Measurements from ENCODE around the gene SDR42E2.
"Not testable (repeated sequence)": the region's sequence is repeated elsewhere in the genome, so short reads cannot be mapped to it uniquely, and the experiment has no call there.

Gene SDR42E2

DNA sequence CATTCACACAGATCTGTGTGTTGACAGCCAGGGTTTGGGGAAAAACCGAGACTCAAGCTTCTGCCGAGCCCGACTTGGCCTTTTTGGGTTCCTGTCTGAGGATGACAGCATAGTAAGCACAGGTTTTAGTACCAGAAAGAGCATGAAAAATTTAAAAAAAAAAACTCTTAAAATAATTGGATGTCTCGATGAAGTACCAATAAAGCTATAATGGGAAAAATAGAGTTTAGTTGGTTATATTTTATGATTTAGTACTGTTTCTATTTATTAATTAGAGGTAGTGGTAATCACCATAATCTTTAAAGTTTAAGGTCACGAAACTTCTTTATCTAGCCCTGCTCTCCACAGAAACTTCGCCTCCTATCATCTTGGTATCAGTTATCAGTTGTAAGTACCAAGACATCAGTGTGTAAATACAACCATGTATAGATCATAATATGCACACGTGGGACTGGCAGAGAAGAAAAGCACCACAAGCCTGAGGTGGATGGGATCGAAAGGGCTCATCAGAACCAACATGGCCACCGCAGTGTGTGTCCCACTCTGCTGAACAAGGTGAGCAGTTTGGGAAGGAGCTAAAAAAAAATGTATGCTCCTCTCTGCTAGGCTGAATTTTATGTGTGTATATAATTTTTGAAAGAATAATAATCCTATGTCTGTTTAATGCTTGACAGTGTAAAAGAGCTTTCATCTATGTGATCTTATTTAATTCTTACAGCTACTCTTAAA lies 29.4 kb downstream of the SDR42E2 start:
- no peak for DNase-seq (ENCODE audit: low read depth)

DNA sequence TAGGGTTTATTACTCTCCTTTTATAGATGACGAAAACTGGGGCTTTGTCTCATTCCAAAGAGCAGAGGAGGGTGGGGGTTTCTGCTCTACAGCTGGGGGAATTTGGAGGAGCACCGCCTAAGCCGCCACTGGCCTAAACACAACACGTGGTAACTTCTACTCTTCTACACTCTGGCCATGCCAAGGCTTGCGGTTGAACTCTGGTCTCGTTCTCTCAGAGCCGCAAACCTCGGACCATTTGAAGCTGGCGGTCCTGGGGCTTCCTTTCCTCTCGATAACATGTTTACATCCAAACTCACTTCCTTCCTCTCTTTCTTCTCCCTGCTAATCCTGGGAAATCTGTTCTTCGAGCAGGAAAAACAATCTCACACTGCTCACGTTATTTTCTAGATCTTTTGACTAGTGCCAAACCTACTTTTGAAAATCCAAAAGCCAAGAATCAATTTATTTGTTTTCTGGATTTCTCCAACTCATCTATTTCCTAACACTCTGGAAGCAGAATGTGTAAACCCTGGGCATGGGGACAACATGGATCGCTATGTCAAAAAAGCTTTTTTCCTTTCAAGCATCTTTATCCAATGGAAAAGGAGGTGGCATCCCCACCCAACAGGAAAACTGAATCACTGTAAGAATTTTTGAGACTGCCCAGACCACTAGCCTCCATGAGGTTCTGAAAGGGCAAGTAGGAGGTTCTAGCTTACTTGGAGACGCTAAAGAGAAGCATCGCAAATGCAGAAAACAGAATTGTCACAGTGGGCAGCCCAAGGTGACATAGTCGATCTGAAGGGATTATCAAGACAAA lies 30.2 kb downstream of the SDR42E2 start:
- peak; percentile 78 for DNase-seq (ENCODE audit: low read depth)

DNA sequence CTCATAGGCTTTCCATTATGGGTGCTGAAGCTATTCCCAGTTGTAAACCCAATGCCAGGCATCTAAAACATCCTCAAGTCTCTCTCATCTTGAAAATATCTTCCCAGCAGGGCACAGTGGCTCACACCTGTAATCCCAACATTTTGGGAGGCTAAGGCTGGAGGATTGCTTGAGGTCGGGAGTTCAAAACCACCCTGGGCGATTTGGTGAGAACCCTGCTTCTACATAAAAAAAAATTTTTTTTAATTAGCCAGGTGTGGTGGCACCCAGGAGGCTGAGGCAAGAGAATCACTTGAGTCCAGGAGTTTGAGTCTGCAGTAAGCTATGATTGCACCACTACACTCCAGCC lies 30.7 kb downstream of the SDR42E2 start:
- DNase-seq (ENCODE audit: low read depth) = no peak

DNA sequence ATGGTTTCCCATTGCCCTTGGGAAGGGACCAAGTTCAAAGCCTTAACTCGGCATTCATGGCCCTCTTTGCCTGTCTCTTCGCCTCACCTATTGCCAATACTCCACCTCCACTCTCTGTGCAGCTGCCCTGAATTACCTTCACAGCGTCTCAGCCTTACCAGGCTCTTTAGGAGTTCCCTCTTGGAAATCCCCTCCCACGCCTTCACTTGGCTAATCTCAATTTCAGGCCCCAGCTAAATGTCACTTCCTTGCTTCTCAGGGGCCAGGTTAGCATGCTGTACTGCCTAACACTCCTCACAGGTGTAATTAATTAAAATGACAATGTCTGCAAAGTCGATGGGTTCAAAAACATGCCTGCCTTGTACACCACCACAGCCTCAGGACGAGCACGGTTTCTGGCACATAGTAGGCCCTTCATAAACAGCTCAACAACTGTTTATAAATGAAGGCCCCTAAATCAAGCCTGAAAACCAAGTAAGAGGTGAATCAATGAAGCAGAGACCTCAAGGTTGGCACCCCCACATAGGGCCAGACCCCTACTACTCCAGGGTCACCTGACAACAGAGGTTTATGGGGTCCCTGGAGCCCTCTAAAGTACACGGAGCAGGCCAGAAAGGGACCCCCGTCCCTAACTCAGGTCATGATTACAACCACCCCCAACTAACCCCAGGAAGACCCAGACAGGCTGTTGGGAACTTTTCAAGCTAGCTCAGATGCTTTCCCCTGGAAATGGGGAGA lies 32.6 kb downstream of the SDR42E2 start:
- no peak for DNase-seq (ENCODE audit: low read depth)

DNA sequence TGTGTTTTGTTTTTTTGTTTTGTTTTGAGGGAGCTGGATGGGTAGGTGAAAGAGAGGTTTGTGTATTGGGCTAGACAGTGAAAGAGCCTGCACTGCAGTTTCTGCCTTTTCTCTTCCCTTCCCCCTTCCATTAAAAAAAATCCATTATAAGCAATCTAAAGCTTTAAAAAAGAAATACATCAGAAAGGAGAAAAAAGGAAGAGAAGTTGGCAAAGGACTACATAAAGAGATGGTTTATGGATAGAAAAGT lies 33.1 kb downstream of the SDR42E2 start:
- DNase-seq (ENCODE audit: low read depth) = no peak

DNA sequence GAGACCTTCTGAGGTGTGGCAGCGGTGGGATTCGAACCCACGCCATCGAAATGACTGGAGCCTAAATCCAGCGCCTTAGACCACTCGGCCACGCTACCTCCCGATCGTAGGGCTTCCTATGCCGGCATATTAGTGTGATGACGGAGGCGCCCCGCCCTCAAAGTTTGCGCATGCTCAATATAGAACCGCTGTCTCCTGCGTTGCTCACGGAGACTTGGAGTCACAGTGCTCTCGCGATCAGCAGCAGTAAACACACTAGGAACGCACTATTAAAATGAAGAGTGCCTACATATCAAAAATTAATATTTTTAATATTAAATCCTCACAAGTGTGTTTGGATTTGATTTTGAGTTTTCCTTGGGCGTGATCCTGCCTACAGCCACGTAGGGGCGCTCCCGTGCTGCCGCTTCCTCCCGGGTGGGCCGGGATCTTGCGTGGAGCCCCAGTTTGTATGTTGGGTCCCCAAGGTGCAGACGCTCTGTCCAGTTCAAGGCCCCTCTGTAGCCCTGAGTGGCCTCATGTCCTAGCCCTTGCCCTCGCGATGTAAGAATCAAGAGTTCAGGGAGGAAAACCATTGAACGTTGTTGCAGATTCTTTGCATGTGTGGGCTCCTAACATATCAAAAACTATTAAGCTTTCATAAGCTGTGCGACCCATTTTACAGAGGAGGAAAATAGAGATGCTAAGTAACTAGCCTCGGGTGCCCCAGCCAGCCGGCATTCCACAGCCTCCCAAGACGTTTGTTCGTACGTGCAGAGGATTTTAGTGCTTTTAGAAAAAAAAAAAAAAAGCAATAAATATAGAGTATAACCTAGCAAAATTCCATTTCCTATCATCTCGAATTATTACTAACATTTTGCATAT lies 33.6 kb downstream of the SDR42E2 start:
- DNase-seq (ENCODE audit: low read depth) = peak; percentile 47

DNA sequence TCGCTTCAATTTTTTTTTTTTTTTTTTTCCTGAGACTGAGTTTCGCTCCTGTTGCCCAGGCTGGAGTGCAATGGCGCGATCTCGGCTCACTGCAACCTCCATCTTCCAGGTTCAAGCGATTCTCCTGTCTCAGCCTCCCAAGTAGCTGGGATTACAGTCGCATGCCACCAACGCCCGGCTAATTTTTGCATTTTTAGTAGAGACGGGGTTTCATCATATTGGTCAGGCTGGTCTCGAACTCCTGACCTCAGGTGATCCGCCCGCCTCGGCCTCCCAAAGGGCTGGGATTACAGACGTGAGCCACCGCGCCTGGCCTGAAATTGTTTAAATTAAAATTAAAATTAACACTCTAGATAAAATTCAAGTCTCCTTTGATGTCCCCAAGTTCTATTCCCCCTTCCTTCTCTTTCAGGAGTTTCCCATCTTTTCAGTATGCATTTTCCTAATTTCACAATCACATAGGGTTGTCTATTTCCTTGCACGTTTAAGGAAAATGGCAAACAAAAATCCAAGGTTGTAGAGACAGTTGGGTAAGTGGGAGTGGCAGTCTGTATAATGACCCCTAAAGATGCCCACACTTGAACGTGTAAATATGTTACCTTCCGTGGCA lies 34.4 kb downstream of the SDR42E2 start:
- not testable (repeated sequence) for DNase-seq (ENCODE audit: low read depth)

DNA sequence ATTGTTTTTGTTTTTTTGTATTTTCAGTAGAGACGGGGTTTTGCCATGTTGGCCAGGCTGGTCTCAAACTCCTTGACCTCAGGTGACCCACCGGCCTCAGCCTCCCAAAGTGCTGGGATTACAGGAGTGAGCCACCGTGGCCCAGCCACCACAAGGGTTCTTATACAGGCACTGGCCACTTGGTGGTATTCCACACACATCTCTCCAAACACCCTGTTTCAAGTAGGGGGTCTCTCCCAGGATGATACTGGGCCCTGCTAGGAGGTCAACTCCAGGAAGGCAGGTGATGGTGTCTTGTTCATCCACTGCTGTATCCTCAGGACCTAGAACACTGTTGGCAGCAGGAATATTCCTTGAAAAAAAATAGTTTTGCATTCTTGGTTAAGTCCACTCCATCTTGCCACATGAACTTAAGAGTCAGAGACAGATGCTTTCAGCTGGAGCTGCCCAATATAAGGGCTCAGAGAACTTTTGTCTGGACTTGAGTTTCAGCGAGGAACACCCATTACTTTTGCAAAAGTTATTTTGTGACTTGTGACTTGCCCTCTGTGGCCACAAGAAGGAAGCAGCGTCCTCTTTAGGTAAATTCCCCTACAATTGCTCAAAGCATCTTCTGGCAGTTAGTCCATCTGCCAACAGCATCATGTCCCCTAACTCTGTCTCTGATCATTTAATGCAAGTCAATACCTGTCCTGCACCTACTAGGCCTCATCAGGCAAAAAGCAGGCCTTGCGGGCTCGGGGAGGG lies 36.4 kb downstream of the SDR42E2 start:
- no peak for DNase-seq (ENCODE audit: low read depth)

DNA sequence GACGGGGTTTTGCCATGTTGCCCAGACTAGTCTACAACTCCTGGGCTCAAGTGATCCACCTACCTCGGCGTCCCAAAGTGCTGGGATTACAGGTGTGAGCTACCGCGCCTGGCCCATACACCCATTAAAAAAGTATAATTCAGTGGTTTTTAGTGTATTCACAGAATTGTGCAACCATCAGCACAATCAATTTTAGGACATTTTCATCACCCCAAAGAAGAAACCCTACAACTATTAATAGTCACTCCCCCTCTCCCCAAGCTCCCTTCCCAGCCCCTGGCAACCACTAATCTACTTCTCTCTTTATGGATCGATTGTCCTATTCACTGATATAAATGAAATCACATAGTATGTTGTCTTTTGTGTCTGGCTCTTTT lies 39.9 kb downstream of the SDR42E2 start:
- no peak for DNase-seq (ENCODE audit: low read depth)

DNA sequence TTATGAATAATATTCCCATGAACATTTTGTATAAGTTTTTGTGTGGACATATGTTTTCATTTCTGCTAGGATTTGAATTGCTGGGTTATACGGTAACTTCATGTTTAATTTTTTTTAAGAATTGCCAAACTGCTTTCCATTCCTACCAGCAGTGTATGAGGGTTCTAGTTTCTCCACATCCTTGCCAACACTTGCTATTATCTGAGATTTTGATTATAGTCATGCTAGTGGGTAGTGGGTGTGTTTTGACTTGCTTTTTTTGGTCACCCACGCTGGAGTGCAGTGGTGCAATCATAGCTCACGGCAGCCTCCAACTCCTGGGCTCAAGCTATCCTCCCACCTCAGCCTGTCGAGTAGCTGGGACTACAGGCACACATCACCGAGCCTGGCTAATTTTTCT lies 40.8 kb downstream of the SDR42E2 start:
- DNase-seq (ENCODE audit: low read depth) = no peak

DNA sequence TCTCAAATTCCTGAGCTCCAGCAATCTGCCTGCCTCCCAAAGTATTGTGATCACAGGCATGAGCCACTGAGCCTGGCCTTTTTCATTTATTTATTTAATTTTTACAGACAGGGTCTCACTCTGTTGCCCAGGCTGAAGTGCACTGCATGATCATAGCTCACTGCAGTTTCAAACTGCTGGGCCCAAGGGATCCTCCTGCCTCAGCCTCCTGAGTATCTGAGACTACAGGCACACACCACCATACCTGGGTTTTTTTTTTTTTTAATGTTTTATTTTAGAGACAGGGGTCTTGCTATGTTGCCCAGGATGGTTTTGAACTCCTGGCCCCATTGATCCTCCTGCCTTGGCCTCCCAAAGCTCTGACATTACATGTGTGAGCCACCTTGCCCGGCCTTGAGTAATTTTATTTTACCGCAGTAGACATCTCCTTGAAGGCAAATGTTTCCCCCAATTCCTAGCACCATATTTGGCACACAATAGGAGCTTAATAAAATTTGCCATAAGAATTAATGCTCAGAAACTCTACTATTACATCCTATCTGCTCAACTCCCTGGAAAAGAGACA lies 41.9 kb downstream of the SDR42E2 start:
- DNase-seq (ENCODE audit: low read depth) = no peak

DNA sequence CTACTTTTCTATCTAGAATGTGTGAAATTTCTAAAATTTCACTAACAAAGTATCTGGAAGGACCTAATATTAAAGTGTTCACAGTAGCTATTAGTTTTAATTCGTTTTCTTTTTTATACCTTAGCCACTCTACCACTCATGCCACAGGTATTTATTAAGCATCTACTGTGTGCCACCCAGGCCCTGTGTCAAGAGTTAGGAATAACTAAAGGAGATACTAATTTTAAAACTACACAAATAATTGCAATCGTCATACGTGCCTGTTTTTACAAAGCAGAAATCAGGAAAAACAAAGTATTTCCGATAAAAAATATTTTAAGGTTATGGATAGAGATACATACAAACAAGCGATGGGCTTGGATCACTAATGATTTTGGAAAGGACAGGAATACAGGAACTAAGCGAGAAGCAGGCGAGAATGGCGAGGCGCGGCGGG lies 43.3 kb downstream of the SDR42E2 start:
- DNase-seq (ENCODE audit: low read depth) = no peak

DNA sequence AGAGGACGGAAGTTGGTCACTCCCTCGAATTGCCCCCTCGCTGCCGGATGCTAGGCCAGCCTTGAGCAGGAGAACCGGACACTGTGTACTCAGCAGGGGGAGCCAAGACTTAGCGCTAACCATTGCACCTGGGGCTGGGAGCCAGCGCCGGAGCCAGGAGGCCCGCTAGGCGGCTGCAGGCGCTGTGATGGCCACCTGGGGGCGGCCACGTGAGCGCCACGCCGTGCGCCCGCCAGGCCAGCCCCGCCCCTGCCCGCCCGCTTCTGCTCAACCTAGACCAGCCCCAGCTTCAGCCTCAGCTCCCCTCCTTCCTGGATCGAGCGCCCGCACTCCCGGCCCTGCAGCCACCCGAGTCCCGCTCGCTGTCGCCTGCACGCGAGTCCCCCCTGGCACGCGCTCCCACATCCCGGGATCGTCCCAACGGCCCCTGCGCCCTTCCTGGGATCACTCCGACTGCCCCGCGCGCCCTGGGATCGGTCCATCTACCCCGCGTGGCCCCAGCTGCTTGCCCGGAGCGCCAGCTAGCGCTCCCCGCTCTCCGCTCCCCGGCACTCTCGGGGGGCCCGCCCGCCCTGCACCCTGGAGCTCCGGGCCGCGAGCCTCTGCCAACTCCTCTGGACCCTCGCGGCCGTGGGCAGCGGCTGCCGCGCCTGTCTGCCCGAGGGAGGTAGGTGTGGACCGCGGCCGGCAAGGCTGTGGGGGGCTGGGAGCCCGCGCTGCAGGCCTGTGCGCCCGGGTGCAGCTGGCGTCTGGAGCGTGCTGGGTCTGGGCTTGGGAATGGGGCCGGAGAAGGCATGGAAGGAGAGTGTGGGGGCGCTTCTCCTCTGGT lies 43.9 kb downstream of the SDR42E2 start, which contains the start of gene EEF2K:
TSS of gene EEF2K (plus strand) at position 266 of the 829 bp plus-strand sequence. CDS start 19,452 bp downstream, outside the sequence.
- DNase-seq (ENCODE audit: low read depth) = peak; percentile 78

DNA sequence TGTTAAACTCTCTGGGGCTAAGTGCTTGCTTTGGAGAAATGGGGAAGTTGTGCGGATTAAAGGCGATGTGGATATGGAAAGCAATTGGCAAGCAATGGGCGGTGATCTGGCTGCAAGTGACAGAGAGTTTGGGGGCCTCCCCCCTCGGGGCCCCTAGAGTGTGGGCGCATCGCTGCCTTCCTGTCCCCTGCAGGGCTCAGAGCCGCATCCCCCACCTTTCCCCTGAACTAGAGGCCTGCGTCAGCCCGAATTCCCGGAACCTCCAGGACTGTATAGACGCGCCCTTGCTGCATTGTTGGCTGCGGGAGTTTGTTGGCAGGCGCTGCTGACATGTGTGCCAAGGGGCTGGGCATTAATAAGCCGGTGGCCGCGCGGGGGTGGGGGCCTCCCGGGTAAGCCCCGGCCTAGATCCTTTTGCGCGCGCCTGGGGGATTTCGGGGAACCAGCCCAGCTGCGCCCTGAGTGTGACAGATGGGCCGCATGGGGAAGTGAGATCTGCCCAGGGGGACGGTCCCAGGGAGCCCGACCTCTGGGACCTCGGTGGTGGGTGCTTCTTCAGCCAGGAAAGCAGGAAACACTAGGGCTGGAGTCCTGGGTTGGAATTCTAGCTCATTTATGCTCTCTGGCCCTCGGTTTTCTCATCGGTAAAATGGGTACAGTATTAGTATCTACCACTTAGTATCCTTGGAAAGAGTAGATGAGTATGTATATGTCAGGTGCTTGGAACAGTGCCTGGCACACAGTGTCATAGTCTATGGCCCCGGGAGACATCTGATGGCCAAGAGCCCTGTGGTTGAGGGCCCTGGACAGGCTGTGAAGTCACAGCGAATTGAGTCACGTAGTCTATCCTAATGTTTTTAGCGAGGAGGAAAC lies 44.8 kb downstream of the SDR42E2 start:
- DNase-seq (ENCODE audit: low read depth) = no peak

DNA sequence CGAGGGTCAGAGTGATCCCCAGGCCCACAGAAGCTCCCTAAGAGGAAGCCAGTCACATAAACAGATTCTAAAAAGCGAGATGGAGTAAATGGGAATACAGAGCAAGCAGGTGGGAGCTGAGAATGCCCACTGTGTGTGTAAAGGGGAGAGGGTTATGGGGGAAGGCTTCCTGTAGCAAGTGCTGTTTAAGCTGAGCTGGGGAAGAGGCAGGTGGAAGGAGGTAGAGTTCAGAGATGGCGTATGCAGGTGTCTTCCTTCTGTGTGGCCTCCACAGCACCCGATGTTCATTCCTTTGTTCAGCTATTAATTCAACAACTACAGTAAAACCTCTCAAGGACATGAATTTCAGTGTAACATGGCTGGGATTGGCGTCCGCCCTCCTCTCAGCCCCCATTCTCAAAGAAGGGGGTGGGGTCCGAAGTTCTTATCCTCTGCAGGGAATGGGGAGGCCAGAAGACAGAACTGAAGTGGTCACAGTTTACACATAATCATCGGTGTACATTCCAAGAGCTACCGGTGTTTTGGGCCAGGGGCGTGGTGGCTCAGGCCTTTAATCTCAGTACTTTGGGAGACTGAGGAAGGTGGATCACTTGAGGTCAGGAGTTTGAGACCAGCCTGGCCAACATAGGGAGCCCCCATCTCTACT lies 45.5 kb downstream of the SDR42E2 start:
- DNase-seq (ENCODE audit: low read depth) = no peak

DNA sequence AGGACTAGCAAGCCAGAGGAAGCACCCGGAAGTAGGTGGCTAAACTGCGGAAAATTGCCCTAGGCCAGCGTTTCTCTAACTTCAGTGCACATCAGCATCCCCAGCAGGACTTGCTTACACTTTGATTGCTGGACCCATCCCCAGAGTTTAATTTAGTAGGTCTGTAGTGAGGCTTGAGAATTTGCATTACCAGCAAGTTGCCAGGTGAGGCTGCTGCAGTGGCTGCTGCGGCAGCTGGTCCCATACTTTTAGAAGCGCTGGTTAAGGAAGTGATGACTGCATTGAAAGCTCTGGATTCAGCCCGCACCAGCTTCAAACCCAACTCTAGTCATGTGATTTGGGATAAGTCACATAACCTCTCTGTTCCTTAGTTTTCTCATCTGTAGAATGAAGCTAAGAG lies 48.0 kb downstream of the SDR42E2 start:
- DNase-seq (ENCODE audit: low read depth) = no peak

DNA sequence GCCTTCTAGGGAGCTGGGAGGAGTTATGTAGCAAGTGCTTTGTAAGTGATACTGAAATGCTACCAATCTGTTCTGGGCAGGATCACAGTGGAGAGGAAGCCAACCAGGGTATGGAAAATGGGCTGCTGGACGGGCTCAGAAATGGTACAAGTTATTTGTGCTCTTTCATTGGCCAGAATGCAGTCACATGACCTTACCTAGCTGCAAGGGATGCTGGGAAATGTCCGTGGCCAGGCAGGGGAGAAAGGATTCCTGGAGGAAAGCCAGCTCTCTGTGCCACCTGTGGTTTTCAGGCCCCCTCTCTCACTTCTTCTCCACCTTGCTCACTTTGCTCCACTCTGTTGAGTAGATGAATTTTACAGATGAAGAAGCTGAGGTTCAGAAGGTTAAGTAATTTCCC lies 48.5 kb downstream of the SDR42E2 start:
- no peak for DNase-seq (ENCODE audit: low read depth)

DNA sequence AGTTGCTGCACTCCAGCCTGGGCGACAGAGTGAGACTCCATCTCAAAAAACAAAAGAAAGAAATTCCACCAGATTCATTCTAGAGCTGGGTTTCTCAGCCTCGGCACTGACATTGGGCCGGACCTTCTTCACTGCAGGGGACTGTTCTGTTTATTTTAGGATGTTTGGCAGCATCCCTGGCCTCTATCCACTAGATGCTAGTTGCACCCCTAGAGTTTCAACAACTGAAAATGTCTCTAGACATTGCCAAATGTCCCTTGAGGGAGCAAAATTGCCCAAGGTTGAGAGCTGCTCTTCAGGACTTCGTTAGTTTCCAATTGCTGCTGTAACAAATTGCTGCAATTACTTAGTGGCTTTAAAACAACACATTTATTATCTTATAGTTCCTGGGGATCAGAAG lies 50.9 kb downstream of the SDR42E2 start:
- DNase-seq (ENCODE audit: low read depth) = no peak
